Sigmoid colon (tissue), 7 donors: ENCODE data around the gene OR6K3. TPM values are rescaled to one million over a fixed set of nuclear protein-coding genes. Genes with fewer than 3 reads are reported as not detected.

Experiments used
- DNase-seq: peaks from one replicate; pipeline ENCODE4 v3.0.0-alpha.2; 2019
- H3K27ac ChIP-seq, 4 donors: fragments of 200-600 bp; sonication (generic); one replicate each; pipeline ENCODE4 v1.5.1; 2016 to 2019; ENCODE audit warnings: mild to moderate bottlenecking in 1 of 4
- H3K27me3 ChIP-seq, 3 donors: fragments of 200-600 bp; sonication (generic); one replicate each; pipeline ENCODE4 v1.5.1; 2019; ENCODE audit warnings: mild to moderate bottlenecking in 1 of 3
- H3K36me3 ChIP-seq, 4 donors: fragments of 200-600 bp; sonication (generic); one replicate each; pipeline ENCODE4 v1.5.1; 2016 to 2019
- H3K4me1 ChIP-seq, 4 donors: fragments of 200-600 bp; sonication (generic); one replicate each; pipeline ENCODE4 v1.5.1; 2017 to 2019
- H3K4me3 ChIP-seq, 4 donors: fragments of 200-600 bp; sonication (generic); one replicate each; pipeline ENCODE4 v1.5.1; 2017 to 2019; ENCODE audit warnings: mild to moderate bottlenecking in 2 of 4, moderate library complexity in 1 of 4
- H3K9me3 ChIP-seq, 4 donors: fragments of 200-600 bp in 3 of 4; sonication (generic) in 3 of 4; one replicate each; pipeline versions ENCODE4 v1.5.1 to v1.6.1; 2013 to 2019
- EP300 ChIP-seq, 4 donors: sonication (generic); formaldehyde crosslinking; IDR thresholded peaks; one replicate each; pipeline ENCODE4 v1.6.1; 2017; ENCODE audit warnings: antibody characterized with exemption in 4 of 4
- POLR2A ChIP-seq, 2 donors: fragments of 450-650 bp; IDR thresholded peaks; one replicate each; pipeline ENCODE4 v1.6.1; 2016; ENCODE audit warnings: antibody characterized with exemption in 2 of 2, mild to moderate bottlenecking in 2 of 2, moderate library complexity in 2 of 2
- POLR2AphosphoS5 ChIP-seq, 4 donors: sonication (generic); formaldehyde crosslinking; IDR thresholded peaks; one replicate each; pipeline ENCODE4 v1.6.1; 2017; ENCODE audit warnings: antibody characterized with exemption in 4 of 4
- WGBS, 2 donors: extraction: QIAGEN DNeasy Blood & Tissue Kit; methylation state at CpG; one replicate each; pipeline ENCODE4 v1.1.7; 2013; 5-methylcytosine and 5-hydroxymethylcytosine counted together
- intact Hi-C: fragments of 100-400 bp; cut with DNase I; formaldehyde crosslinking; loops from one replicate; pipeline ENCODE4 v1.15.1; 2023
- polyA plus RNA-seq, 3 donors: library from polyadenylated mRNA; stranded (reverse); fragments of 200-250 nt; gene quantifications; one replicate each; pipeline ENCODE4 v1.2.3, GENCODE V29; 2013
- total RNA-seq, 4 donors: library from RNA; depleted of rRNA; stranded (reverse); fragments of >200 nt; gene quantifications; one replicate each; pipeline ENCODE4 v1.1.0, GENCODE V29; 2016
- TF ChIP-seq, protein P1 (sequence below), 4 experiments: fragments of 450-650 bp in 3 of 4; fragments of 200-600 bp in 1 of 4; IDR thresholded peaks; one replicate each; pipeline ENCODE4 v1.5.1; 2016 to 2019; ENCODE audit warnings: antibody characterized with exemption in 4 of 4, mild to moderate bottlenecking in 3 of 4, moderate library complexity in 2 of 4
- donor health status: healthy with polysubstance abuse.
- donor health status: Bipolar disorder and iron deficiency.
- donor health status: healthy.

Gene OR6K3, protein sequence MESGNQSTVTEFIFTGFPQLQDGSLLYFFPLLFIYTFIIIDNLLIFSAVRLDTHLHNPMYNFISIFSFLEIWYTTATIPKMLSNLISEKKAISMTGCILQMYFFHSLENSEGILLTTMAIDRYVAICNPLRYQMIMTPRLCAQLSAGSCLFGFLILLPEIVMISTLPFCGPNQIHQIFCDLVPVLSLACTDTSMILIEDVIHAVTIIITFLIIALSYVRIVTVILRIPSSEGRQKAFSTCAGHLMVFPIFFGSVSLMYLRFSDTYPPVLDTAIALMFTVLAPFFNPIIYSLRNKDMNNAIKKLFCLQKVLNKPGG
- total RNA-seq, result not detected
- not detected for polyA plus RNA-seq

- H3K27ac ChIP-seq, result no peak within 1 kb of the TSS
- intact Hi-C loops, result no loop called here
- no peak within 1 kb of the TSS for H3K4me3 ChIP-seq
- H3K4me1 ChIP-seq, result no peaks in the 10 kb centered on the region
- 77 to 86% methylated on average over 2 of the region's 2 CpGs for WGBS, 2 donors
- H3K36me3 ChIP-seq, result no peaks in the 10 kb centered on the region
- TF ChIP-seq POLR2A (IDR thresholded peaks at IDR 0.05) (no peak), EP300 (IDR thresholded peaks at IDR 0.05) (no peak), POLR2AphosphoS5 (IDR thresholded peaks at IDR 0.05) (no peak)
- TF ChIP-seq, protein P1, sequence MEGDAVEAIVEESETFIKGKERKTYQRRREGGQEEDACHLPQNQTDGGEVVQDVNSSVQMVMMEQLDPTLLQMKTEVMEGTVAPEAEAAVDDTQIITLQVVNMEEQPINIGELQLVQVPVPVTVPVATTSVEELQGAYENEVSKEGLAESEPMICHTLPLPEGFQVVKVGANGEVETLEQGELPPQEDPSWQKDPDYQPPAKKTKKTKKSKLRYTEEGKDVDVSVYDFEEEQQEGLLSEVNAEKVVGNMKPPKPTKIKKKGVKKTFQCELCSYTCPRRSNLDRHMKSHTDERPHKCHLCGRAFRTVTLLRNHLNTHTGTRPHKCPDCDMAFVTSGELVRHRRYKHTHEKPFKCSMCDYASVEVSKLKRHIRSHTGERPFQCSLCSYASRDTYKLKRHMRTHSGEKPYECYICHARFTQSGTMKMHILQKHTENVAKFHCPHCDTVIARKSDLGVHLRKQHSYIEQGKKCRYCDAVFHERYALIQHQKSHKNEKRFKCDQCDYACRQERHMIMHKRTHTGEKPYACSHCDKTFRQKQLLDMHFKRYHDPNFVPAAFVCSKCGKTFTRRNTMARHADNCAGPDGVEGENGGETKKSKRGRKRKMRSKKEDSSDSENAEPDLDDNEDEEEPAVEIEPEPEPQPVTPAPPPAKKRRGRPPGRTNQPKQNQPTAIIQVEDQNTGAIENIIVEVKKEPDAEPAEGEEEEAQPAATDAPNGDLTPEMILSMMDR (IDR thresholded peaks at IDR 0.05), result no peak
- H3K27me3 ChIP-seq, result no peaks in the 10 kb centered on the region
- DNase-seq, result no peak
- no peaks in the 10 kb centered on the region for H3K9me3 ChIP-seq
These were observed at the start of gene OR6K3 for GRCh38 chr1:158720620-158721019. TSS of gene OR6K3 (minus strand) at chr1:158720720. CDS start at chr1:158718115, 2,605 bp downstream.

GRCh38 chr1:158754420-158754819 is 33.9 kb upstream of the OR6K3 start, which contains the start of gene OR6K6:
TSS of gene OR6K6 (plus strand) at chr1:158754720. CDS start at chr1:158754888, 168 bp downstream.
- H3K4me3 ChIP-seq, result no peak within 1 kb of the TSS
- H3K27ac ChIP-seq, result no peak within 1 kb of the TSS
- no peaks in the 10 kb centered on the region for H3K4me1 ChIP-seq
- no peaks in the 10 kb centered on the region for H3K36me3 ChIP-seq
- H3K27me3 ChIP-seq, result no peaks in the 10 kb centered on the region
- DNase-seq, result no peak
- TF ChIP-seq, protein P1 (IDR thresholded peaks at IDR 0.05), result no peak
- TF ChIP-seq EP300 (IDR thresholded peaks at IDR 0.05) (no peak), POLR2AphosphoS5 (IDR thresholded peaks at IDR 0.05) (no peak), POLR2A (IDR thresholded peaks at IDR 0.05) (no peak)
- no peaks in the 10 kb centered on the region for H3K9me3 ChIP-seq
- intact Hi-C loops, result no loop called here
- 83 to 91% methylated on average over 2 of the region's 2 CpGs for WGBS, 2 donors

DNA sequence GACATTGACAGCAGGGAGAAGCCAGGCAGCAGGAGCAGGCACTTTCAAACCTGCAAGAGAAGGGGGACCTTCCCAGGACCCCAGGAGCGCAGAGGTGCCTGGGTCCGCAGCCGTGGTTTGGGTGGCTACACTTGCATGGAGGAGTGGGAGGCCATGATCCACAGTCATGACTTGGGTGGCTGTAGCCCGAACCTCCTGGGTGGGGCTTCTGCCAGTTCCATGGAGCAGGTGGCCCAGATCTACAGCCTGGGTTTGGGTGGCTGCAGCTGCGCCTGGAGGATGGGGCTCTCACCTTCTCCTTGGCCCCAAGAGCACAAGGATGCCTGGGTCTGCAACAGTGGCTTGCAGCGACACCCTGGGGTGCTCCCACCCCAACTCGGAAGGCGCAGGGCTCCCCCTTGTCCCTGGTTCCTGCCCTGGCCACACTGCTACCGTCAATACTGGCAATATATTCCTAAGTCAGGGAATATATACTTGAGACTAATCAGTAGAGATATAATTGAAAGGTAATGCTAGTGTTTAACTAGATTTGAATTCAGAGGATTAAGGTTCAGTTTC is 31.7 kb upstream of the OR6K3 start:
- WGBS, 2 donors, result 88 to 92% methylated on average over 9 of the region's 9 CpGs
- Histone ChIP-seq H3K4me1 (no peaks in the 10 kb centered on the region), H3K27me3 (no peaks in the 10 kb centered on the region), H3K36me3 (no peaks in the 10 kb centered on the region), H3K27ac (no peak overlapping the region), H3K9me3 (no peaks in the 10 kb centered on the region), H3K4me3 (no peak overlapping the region)
- no peak for DNase-seq
- no peak for TF ChIP-seq POLR2A (IDR thresholded peaks at IDR 0.05)
- TF ChIP-seq EP300 (IDR thresholded peaks at IDR 0.05), result no peak
- no peak for TF ChIP-seq POLR2AphosphoS5 (IDR thresholded peaks at IDR 0.05)
- TF ChIP-seq, protein P1 (IDR thresholded peaks at IDR 0.05), result no peak
- intact Hi-C loops, result no loop called here

DNA sequence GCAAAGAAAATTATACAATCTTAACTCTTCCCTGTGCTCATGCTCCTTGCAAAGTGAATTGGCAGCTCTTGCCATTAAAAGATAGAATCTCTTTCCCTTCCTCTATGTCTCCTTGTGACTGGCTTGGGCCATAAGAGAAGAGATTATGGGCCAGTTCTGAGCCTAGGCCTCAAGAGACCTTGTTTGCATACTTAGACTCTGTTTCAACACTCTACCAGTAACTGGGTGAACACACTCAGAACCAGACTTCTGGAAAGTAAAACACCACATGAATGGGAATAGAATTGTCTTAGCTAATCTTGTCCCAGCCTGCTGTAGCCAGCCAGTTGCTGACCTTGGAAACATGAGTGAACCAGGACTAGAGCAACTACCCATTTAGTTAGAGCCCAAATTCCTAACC is 15.3 kb upstream of the OR6K3 start:
- no peak for DNase-seq
- no peaks in the 10 kb centered on the region for H3K4me1 ChIP-seq
- no peak overlapping the region for H3K27ac ChIP-seq
- intact Hi-C loops, result no loop called here
- no peak overlapping the region for H3K4me3 ChIP-seq
- TF ChIP-seq EP300 (IDR thresholded peaks at IDR 0.05) (no peak), POLR2A (IDR thresholded peaks at IDR 0.05) (no peak), POLR2AphosphoS5 (IDR thresholded peaks at IDR 0.05) (no peak)
- TF ChIP-seq, protein P1 (IDR thresholded peaks at IDR 0.05), result no peak
- H3K27me3 ChIP-seq, result no peaks in the 10 kb centered on the region
- H3K9me3 ChIP-seq, result no peaks in the 10 kb centered on the region
- H3K36me3 ChIP-seq, result no peaks in the 10 kb centered on the region
